SIG-M5 (cell line): Measurements from ENCODE around the gene BABAM2.
"Not testable (repeated sequence)": the region's sequence is repeated elsewhere in the genome, so short reads cannot be mapped to it uniquely, and the experiment has no call there.

Experiments
- DNase-seq: peaks from one replicate; lab custom pipeline; 2025; lab: John Stamatoyannopoulos, UW

BABAM2 gene

DNA sequence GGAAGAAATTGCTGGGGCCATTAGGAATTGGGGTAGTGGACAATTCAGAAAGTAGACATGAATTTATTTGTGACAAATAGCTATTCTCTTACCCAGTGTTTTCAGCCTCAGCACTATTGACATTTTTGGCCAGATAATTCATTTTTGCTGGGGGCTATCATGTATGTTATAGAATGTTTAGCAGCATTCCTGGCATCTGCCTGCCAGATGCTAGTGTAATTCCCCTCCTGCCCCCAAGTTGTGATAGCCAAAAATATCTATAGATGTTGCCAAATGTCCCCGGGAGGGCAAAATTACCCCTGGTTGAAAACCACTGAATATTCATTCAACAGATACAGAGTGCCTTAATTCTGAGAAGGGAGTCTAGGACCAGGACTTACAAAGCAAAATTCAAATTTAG lies 183.6 kb downstream of the BABAM2 start:
- no peak for DNase-seq

GRCh38 chr2:28080911-28081310 lies 190.4 kb downstream of the BABAM2 start:
- DNase-seq = no peak

DNA sequence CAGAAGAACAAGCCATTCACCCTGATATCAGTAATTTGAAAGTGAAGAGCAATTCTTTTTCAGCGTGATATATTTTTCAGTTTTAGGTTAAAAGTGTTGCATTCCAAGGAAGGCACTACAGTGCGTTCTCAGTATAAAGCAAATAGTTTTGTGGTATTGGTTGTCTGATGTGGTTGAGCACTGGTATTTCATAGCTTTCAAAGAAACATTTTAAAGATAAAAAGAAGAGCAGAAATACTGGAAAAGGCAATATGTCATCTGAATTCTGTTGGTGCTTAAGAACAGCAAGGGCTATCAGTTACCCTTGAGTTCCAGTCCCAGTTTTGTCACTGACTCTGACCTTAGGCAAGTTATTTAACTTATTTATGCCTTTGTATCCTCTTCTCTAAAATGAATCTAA lies 191.6 kb downstream of the BABAM2 start:
- DNase-seq = no peak

GRCh38 chr2:28083476-28083875 lies 192.9 kb downstream of the BABAM2 start:
- no peak for DNase-seq

DNA sequence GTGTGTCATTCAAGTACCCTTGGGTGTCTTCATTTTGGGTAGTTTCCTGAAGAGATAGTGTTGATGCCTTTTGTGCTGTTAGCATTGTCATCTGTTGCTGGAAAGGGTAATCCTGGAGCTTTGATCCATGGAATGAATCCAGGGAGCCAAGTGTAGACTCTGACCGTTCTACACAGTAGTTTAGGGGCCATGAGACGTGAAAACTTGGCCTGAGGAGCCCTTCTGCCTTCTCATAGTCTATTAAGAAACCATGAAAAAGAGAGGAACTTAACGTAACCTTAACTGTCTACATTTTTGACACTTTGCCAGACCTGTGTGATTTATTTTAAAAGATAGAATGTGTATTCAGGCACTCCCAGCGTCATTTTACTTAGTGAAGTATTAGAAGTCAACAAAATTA lies 194.0 kb downstream of the BABAM2 start:
- DNase-seq = no peak

GRCh38 chr2:28085201-28085600 lies 194.7 kb downstream of the BABAM2 start:
- DNase-seq = no peak

- no peak for DNase-seq
These were observed 196.1 kb downstream of the BABAM2 start for GRCh38 chr2:28086611-28087010.

DNA sequence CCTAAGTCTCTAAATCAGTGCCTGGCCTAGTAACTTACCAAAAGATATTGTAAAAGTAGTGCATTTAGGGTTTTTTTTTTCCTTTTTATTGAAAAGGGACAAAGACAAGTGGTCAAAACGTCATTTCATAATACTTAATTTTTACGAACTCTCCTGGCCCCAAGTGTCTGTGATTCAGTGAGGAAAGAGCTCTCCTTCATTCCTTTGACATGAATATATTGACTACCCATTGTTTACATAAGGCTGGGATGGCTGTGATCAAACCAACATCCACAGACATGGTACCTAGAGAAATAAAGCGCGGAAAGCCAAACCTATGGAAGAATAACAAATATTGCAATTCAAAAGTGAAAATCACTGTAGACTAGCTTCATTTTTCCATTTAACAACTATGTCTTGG lies 198.4 kb downstream of the BABAM2 start:
- DNase-seq = no peak

DNA sequence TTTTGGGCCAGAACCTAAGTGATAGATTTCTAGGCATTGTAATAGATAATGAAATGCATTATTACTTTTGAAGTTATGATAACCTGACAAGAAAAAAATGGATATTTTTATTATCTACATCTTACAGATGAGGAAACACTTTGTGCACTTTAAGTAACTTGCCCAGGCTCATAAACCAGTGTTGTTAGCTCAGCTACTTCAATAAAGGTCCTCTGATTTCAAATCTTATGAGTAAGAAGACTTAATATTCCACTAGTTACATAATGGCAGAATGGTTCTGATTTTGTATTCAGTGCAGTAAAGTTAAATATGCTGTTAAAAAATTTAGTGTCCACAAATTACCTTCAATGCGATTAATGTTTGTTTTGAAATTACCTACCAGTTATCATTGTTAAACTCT lies 199.0 kb downstream of the BABAM2 start:
- DNase-seq = no peak

DNA sequence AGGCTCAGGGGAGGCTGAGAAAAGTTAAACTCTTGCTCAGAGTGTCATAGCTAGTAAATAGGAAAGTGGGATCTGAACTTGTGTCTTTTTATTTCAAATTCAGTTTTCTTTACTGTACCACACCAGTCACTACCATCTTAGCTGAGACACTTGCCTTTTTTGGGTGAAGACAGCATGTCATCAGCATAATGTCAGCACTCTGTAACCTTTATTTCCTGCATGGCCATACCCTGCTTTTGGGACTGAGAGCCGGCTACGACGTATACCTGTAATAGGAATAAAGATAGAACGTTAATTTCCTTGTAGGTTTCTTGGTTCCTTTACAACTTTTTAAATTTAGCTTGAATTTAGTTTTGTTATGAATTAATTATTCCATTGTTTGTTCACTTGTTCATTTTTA lies 202.8 kb downstream of the BABAM2 start:
- DNase-seq = no peak

DNA sequence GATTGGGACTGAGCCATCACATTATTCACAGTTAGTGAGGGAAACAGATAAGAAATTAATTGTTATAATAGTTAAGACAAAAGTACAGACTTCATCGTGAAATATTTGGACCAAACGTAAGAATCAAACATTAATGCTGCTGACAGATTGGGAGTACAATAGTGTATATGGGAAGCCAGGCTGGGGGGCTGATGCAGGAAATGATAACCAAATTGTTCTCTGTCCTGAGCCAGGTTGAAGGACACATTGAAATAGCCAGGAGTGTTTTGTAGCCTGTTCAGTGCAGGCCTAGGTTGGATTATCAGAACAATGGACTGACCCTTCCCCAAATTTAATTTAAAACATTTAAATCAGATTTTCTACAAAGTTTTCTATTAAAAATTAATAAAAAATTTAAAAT lies 203.2 kb downstream of the BABAM2 start:
- no peak for DNase-seq

GRCh38 chr2:28094739-28095138 lies 204.2 kb downstream of the BABAM2 start:
- DNase-seq = no peak

GRCh38 chr2:28095622-28096021 lies 205.1 kb downstream of the BABAM2 start:
- no peak for DNase-seq

- DNase-seq = no peak
These were observed 205.9 kb downstream of the BABAM2 start for GRCh38 chr2:28096421-28096820.

DNA sequence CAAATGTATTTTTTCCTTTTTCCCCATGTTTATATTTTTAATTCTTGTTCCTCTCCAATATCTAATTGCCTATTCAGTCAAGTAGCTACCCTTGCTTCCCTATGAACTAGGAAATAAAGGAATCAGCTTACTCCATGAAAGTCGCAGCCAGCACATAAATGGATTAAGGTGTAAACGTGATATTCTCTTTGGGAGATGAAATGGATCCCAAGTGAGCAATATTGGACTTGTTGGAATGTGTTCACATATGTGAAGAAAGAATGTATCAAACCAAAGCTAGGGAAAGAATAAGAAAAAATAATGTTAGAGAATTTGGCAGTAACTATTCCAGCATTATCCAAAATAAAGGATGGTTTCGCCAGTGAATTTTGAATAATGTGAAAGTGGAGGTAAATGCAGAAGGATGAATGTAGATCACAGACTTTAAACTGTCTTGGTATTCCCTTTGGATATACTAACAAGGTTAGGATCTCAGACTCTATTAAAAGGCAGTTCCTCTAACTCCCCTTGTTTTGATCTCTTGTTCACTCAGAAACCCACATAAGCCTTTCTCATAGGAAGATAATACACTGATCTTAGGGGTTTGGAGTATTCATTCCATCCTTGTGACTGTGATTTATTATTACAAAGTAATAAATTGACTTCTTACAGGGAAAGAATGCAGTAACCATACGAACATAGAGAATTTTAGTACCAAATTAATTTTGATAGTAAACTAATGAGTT lies 208.1 kb downstream of the BABAM2 start:
- DNase-seq = no peak

DNA sequence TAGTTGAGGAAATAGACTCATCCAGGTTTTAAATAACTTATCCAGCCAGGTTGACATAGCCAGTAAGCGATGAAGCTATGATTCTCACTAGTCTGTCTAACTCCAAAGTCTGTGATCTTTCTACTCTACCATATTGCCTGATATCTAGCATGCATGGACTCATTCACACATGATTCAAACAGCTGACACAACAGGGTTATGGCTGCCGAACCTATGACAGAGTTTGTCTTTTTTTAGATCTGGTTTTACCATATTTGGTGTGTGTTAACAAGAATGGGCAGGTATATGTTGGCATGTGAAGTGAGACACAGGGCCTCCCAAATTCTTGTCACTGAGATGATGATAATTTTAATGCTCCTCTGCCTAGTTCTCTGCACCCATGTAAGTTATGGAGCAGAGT lies 210.6 kb downstream of the BABAM2 start:
- no peak for DNase-seq

DNA sequence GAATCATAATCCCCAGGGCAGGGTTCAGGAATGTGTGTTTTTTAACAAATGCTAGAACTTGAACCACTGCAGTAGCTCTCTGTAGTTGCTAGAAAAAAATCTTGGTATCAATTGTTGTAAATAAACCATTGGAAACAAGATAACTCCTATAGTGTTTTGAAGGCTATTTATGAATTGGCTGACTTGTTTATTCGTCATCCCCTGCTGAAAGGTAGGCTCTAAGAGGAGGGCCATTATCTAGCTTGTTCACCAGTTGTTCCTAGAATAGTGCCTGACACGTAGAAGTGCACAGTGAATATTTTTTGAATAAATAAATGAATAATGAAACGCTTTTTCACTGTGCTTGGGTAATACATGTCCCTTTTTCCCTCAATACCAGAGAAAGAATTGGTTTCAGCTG lies 211.4 kb downstream of the BABAM2 start:
- no peak for DNase-seq

- DNase-seq = no peak
These were observed 211.9 kb downstream of the BABAM2 start for GRCh38 chr2:28102455-28102874.

DNA sequence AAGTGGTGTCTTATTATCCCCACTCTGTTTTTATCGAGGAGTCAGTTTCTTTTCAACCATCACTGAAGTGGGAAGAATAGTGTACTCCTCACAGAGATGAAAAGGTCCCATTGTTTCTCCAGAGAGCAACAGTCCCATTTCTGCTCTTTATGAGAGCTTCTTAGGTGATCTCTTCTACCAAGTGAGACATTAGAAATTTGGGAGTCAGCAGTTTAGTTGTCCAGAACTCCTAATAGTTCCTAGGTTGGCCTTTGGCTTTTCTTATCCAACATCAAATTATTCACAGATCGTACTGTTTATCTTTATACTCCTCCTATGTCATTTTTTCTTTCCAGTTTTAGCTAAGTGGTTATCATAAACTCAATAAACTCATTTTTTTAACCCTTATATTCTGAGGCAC lies 213.1 kb downstream of the BABAM2 start:
- no peak for DNase-seq

DNA sequence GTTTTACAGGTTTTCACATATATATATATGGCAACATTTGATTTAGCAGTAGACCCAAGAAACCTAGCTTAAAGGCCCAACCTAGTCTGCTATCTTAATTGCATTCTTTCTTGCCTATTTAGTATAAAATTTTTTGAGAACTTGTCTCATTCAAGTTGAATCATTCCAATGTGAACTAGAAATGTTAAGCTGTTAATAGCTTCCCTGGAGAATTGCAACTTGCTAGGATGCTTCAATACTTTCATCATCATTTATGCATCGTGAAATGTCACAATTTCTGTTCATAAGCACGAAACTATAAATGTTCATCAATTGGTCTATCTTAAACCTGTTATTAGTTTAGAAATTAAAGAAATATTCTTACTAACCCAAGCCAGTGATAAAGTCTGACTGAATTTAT lies 217.6 kb downstream of the BABAM2 start:
- DNase-seq = no peak

- DNase-seq = not testable (repeated sequence)
These were observed 223.2 kb downstream of the BABAM2 start for GRCh38 chr2:28113771-28114170.

DNA sequence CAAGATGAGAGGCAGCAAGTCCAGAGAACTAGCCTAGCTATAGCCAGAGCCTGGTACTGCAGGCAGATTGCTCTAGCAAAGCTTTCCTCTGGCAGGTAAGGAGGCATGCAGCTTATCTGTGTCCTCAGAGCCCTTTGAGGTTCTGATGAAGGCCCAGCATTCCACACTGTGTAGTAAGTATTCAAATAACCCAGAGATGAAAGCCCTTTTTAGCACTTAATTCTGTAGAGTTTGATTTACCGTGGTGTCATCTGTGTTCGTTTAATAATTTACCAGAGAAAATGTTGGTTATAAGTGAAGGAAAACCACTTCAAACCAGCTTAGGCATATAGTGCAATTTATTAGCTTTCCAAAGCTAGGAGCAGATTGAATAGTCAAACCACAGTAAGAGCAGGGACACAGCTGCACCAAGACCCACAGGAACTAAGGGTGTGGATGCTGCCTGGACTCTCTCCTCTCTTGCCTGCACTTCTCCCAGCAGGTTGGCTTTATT lies 226.6 kb downstream of the BABAM2 start:
- no peak for DNase-seq

- DNase-seq = no peak
These were observed 229.1 kb downstream of the BABAM2 start for GRCh38 chr2:28119631-28120030.

DNA sequence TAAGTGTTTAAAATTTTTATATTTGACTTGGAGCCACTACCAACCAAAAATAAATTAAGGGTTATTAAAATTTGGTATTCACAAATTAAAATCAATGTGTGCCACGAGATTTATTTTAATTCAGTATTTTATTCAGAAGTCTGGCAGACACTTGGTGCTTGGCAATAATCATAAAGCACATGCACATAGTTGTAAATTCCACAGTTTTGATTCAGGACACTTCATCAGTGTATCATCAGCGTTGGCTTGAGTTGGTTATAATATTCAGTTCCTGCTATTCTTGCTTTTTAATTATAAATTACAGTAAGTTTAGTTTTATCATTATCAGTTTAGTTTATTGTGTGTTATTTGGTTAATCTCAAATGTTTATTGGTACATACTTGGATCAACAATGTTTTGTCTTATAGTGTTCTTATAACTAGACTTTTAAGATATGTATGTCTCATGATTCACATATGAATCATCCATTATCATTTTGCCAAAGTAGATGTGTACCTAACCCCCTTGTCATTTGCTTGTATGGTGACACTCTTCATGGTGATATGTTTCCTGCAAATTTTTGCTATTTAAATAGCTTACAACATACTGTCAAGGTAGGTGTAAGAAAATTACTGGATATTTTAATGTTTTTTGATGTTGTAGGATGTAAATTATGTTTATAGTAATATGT lies 237.9 kb downstream of the BABAM2 start:
- DNase-seq = no peak
